ENCODE results near the gene TOM1L2. TPM values are rescaled to one million over a fixed set of nuclear protein-coding genes. Genes with fewer than 3 reads are reported as not detected.
A peak's percentile ranks its signal among the peaks of the same experiment; 100 is the strongest.

TOM1L2 gene
- polyA plus RNA-seq, 1 donor from 2014 or later = 3.7 TPM

DNA sequence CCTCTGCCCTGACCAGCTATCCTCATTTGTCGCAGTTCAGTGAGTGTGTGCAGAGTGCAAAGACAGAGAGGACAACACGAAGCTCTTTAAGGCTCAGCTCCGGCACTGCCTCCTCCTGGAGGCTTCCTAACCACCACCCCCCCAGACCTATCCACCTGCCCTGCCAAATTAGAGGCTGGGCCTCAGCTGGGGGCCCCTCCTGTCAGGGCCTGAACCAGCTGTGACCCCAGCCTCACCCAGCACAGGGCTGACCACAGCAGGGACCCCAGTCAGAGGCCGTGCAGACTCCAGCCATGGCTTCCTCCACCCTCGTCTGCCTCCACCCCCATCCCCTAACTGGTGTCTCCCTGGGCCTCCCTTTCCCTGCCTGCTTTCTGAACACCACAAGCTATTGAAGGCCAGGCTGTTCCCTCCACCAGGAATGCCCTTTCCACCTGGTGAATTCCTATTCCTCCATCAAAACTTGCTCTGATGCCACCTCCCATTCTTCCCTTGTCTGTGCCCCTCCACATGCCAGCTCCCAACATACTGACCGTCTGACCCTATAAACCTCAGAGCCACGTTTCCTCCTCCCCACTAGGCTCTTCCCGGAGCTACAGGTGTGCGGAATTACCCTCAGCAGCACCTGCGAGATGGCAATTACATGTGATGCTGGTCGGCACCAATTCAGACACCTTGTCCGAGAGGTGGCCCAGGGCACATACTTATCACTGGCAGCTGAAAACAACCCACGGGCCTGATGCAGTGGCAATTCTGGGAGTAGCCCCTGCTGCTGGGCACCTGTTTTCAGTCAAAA, 144.2 kb downstream of the TOM1L2 start:
- no peaks in the 10 kb centered on the region for H3K27me3 Mint-ChIP-seq
- H3K27ac Mint-ChIP-seq = peak overlapping the region in 2 of 3 donors; percentile 65 to 83
- H3K4me3 Mint-ChIP-seq = peak overlapping the region in 1 of 4 donors; percentile 17
- peaks cover 11 to 20% (median 11%) of the 10 kb centered on the region in 3 donors for H3K4me1 Mint-ChIP-seq
- H3K9me3 Mint-ChIP-seq = no peaks in the 10 kb centered on the region
- no peaks in the 10 kb centered on the region for H3K36me3 Mint-ChIP-seq

- H3K36me3 Mint-ChIP-seq = no peaks in the 10 kb centered on the region
- no peaks in the 10 kb centered on the region for H3K27me3 Mint-ChIP-seq
- peak overlapping the region in 3 of 4 donors; percentile 20 to 65 (median 23) for H3K4me3 Mint-ChIP-seq
- peak overlapping the region in 1 of 3 donors; percentile 68 for H3K27ac Mint-ChIP-seq
- H3K4me1 Mint-ChIP-seq = peaks cover 11 to 23% (median 11%) of the 10 kb centered on the region in 3 donors
- H3K9me3 Mint-ChIP-seq = no peaks in the 10 kb centered on the region
Measured at GRCh38 chr17:17826942-17827785, 145.0 kb downstream of the TOM1L2 start.

DNA sequence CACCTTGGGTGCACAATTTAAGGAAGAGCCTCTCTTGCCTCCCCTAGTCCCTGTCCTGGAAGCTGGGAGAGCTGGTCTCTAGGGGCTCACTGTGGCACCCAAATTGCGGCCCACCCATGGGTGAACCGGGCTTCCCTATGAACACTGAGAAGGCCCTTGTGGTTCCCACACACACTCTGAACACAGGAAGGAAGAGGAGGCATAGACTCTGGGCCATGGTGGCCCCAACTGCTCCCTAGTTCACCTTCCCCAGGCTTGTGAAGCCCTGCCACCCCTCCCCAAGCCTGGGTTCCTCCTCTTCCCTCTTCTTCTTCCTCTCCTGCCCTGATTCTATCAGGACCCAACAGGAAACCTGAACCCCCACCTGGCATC, 145.9 kb downstream of the TOM1L2 start:
- H3K27ac Mint-ChIP-seq = peak overlapping the region in 2 of 3 donors; percentile 6 to 68
- peaks cover 11 to 23% (median 11%) of the 10 kb centered on the region in 3 donors for H3K4me1 Mint-ChIP-seq
- no peaks in the 10 kb centered on the region for H3K27me3 Mint-ChIP-seq
- H3K4me3 Mint-ChIP-seq = peak overlapping the region in 3 of 4 donors; percentile 15 to 77 (median 65)
- H3K9me3 Mint-ChIP-seq = no peaks in the 10 kb centered on the region
- H3K36me3 Mint-ChIP-seq = no peaks in the 10 kb centered on the region

DNA sequence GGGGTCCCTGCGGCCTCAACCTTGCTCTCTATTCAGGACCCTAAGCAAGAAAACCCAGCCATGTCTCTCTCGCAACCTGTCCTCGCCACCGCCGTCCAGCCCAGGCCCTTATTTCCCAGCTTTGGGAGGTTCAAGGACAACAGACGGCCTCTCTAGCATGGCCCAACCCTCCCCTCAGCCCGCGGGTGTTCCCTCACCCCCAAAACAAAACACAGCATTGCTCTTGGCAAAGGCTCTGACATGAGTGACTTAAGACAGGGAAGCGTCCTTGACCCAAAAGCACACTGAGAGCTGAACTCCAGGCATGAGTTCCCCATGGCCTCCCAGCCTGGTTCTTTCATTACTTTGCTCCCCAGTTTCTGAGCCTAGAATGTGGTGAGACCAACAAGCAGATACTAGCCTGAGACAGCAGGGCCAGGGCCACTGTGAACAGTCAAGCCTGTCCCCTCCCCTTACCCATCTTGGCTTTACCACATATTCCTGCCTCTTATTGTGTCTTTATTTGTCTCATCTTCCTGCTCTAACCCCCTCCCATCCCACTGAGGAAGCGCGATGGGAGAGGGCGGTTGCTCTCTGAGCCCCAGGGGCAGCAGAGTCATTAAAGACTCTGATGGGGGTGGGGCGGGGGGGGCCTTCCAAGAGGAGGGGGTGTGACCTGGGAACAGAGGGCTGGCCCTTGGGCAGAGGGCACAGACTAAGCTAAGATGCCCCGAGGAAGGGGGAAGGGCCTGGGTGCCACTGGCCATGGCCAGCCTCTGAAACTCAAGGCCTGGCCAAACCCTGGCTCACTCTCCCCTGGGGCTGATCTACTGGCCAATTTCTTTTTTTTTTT, 147.2 kb downstream of the TOM1L2 start:
- Mint-ChIP-seq H3K36me3 (no peaks in the 10 kb centered on the region), H3K27me3 (no peaks in the 10 kb centered on the region), H3K4me3 (peak overlapping the region; percentile 21 to 92 (median 82)), H3K9me3 (no peaks in the 10 kb centered on the region), H3K27ac (peak overlapping the region in 2 of 3 donors; percentile 1 to 47), H3K4me1 (peaks cover 11 to 23% (median 13%) of the 10 kb centered on the region in 3 donors)

DNA sequence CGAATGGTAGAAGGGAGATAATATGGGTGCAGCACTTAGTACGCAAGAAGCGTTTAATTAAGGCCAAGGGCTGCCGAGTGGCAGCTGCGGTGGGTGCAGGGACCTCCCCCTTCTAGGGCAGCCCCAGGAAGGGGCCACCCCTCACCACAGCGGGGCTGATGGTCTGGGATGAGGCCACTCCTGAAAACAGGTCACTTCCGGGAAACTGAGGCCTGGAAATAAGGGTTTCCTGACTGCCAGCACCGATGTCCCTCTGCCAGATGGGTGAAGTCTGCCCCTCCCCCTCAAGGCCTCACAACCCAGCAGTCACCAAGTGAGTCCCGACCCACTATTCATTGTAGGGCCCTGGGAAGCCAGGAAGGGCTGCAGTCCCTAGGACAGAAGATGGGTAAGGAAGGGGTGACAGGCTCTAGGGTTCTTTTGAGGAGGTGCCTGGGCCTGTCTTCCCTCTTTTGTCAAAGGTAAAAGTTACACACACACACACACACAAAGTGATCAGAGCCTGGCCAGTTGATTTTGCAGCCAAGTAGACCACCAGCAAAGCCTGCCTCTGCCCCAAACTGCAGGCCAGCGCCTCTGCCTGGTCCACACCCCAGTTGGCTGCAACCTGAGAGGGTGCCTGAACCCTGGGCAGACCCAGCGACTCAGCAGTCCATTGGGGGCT, 147.9 kb downstream of the TOM1L2 start:
- Mint-ChIP-seq H3K4me3 (peak overlapping the region; percentile 80 to 93 (median 86)), H3K36me3 (no peaks in the 10 kb centered on the region), H3K9me3 (no peaks in the 10 kb centered on the region), H3K27ac (peak overlapping the region; percentile 1 to 53 (median 47)), H3K27me3 (no peaks in the 10 kb centered on the region), H3K4me1 (peaks cover 11 to 24% (median 16%) of the 10 kb centered on the region in 3 donors)

- Mint-ChIP-seq H3K27ac (peak overlapping the region; percentile 1 to 53 (median 47)), H3K36me3 (peaks cover 2% of the 10 kb centered on the region), H3K4me3 (peak overlapping the region; percentile 80 to 93 (median 86)), H3K27me3 (no peaks in the 10 kb centered on the region), H3K9me3 (no peaks in the 10 kb centered on the region), H3K4me1 (peaks cover 11 to 25% (median 16%) of the 10 kb centered on the region in 3 donors)
Measured at GRCh38 chr17:17823433-17824118, 148.6 kb downstream of the TOM1L2 start.

DNA sequence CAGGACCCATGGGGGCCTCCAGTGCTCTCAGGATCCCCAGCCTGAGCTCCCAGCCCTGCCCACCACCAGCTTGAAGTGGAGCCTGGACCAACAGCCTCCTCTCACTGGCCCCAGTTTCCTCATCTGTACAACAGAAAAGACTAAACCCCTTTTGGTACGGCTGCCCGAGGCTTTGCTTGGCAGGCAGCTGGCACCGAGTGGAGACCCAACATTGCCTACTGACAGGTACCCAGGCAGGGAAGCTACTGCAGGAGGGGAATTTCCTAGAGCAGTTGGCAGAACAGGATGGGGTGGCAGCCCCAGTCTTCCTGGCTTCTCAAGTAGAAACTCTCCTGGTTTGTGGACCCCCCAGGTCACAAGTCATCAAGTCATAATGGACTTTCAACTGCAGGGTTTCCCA, 149.6 kb downstream of the TOM1L2 start:
- Mint-ChIP-seq H3K36me3 (peaks cover 2% of the 10 kb centered on the region), H3K4me3 (peak overlapping the region in 2 of 4 donors; percentile 45 to 80), H3K4me1 (peaks cover 11 to 23% (median 16%) of the 10 kb centered on the region in 3 donors), H3K27me3 (no peaks in the 10 kb centered on the region), H3K27ac (peak overlapping the region in 2 of 3 donors; percentile 63 to 64), H3K9me3 (no peaks in the 10 kb centered on the region)

- peak overlapping the region in 1 of 3 donors; percentile 64 for H3K27ac Mint-ChIP-seq
- H3K27me3 Mint-ChIP-seq = no peaks in the 10 kb centered on the region
- peak overlapping the region in 1 of 4 donors; percentile 45 for H3K4me3 Mint-ChIP-seq
Measured at GRCh38 chr17:17822189-17822588, 150.0 kb downstream of the TOM1L2 start.

GRCh38 chr17:17820463-17821158, 151.6 kb downstream of the TOM1L2 start:
- peak overlapping the region in 2 of 4 donors; percentile 29 to 81 for H3K4me3 Mint-ChIP-seq
- peaks cover 3% of the 10 kb centered on the region for H3K36me3 Mint-ChIP-seq
- peaks cover 0 to 20% (median 14%) of the 10 kb centered on the region in 3 donors for H3K4me1 Mint-ChIP-seq
- H3K27me3 Mint-ChIP-seq = no peaks in the 10 kb centered on the region
- no peaks in the 10 kb centered on the region for H3K9me3 Mint-ChIP-seq
- H3K27ac Mint-ChIP-seq = peak overlapping the region in 2 of 3 donors; percentile 39 to 64

More at GRCh38 chr17:17822189-17822588, 150.0 kb downstream of the TOM1L2 start:
- H3K9me3 Mint-ChIP-seq = no peaks in the 10 kb centered on the region
- peaks cover 11 to 23% (median 16%) of the 10 kb centered on the region in 3 donors for H3K4me1 Mint-ChIP-seq
- peaks cover 2% of the 10 kb centered on the region for H3K36me3 Mint-ChIP-seq

GRCh38 chr17:17820046-17820445, 152.2 kb downstream of the TOM1L2 start:
- Mint-ChIP-seq H3K36me3 (peaks cover 3% of the 10 kb centered on the region), H3K27ac (peak overlapping the region in 1 of 3 donors; percentile 39), H3K9me3 (no peaks in the 10 kb centered on the region), H3K4me1 (peaks cover 0 to 18% (median 13%) of the 10 kb centered on the region in 3 donors), H3K4me3 (peak overlapping the region in 2 of 4 donors; percentile 29 to 37), H3K27me3 (no peaks in the 10 kb centered on the region)

- H3K36me3 Mint-ChIP-seq = peaks cover 3% of the 10 kb centered on the region
Measured at GRCh38 chr17:17819561-17819995, 152.6 kb downstream of the TOM1L2 start.

GRCh38 chr17:17819111-17819510, 153.1 kb downstream of the TOM1L2 start:
- Mint-ChIP-seq H3K36me3 (peaks cover 3% of the 10 kb centered on the region), H3K4me3 (peak overlapping the region in 1 of 4 donors; percentile 48), H3K27me3 (no peaks in the 10 kb centered on the region), H3K4me1 (peaks cover 0 to 10% (median 6%) of the 10 kb centered on the region in 3 donors), H3K9me3 (no peaks in the 10 kb centered on the region), H3K27ac (peak overlapping the region in 1 of 3 donors; percentile 52)

More at GRCh38 chr17:17819561-17819995, 152.6 kb downstream of the TOM1L2 start:
- Mint-ChIP-seq H3K4me3 (peak overlapping the region in 2 of 4 donors; percentile 20 to 37), H3K27ac (no peak overlapping the region), H3K27me3 (no peaks in the 10 kb centered on the region), H3K9me3 (no peaks in the 10 kb centered on the region), H3K4me1 (peaks cover 0 to 14% (median 8%) of the 10 kb centered on the region in 3 donors)
